Measurements from ENCODE around the gene CRMP1. TPM values are rescaled to one million over a fixed set of nuclear protein-coding genes. Genes with fewer than 3 reads are reported as not detected.

The CRMP1 gene
- total and polyA plus RNA-seq, 2 of the 8 experiments (the other 6 are each of a cell fraction or from before 2014, with no cell fraction given) = 120 to 131 TPM

GRCh38 chr4:5884796-5885195 lies 8.1 kb downstream of the CRMP1 start (continued):
- TF ChIP-seq POLR2A (IDR thresholded peaks at IDR 0.05; ENCODE audit: control extremely low read depth in 1 of 2, low read depth in 2 of 2, low read length in 2 of 2) (no peak), SUZ12 (IDR thresholded peaks at IDR 0.05; ENCODE audit: low read length) (no peak), MAFK (IDR thresholded peaks at IDR 0.05; ENCODE audit: low read depth, low read length) (no peak)

Measured in H1 (cell line).